Measurements from ENCODE around the gene DOCK9.

The DOCK9 gene

GRCh38 chr13:98794498-98794897, 183.4 kb downstream of the DOCK9 start:
- in situ Hi-C loops (cut with MboI; ENCODE audit: low sequenced_read_pairs, unreplicated experiment): no loop called here
- no peak for DNase-seq (ENCODE audit: low spot score)
- TF ChIP-seq, protein P1, sequence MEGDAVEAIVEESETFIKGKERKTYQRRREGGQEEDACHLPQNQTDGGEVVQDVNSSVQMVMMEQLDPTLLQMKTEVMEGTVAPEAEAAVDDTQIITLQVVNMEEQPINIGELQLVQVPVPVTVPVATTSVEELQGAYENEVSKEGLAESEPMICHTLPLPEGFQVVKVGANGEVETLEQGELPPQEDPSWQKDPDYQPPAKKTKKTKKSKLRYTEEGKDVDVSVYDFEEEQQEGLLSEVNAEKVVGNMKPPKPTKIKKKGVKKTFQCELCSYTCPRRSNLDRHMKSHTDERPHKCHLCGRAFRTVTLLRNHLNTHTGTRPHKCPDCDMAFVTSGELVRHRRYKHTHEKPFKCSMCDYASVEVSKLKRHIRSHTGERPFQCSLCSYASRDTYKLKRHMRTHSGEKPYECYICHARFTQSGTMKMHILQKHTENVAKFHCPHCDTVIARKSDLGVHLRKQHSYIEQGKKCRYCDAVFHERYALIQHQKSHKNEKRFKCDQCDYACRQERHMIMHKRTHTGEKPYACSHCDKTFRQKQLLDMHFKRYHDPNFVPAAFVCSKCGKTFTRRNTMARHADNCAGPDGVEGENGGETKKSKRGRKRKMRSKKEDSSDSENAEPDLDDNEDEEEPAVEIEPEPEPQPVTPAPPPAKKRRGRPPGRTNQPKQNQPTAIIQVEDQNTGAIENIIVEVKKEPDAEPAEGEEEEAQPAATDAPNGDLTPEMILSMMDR (IDR thresholded peaks at IDR 0.05; ENCODE audit: borderline replicate concordance, control extremely low read depth, extremely low read depth, insufficient read depth, missing control alignments): no peak

GRCh38 chr13:98792785-98793495, 184.9 kb downstream of the DOCK9 start:
- TF ChIP-seq, protein P1 (IDR thresholded peaks at IDR 0.05; ENCODE audit: borderline replicate concordance, control extremely low read depth, extremely low read depth, insufficient read depth, missing control alignments): no peak
- DNase-seq (ENCODE audit: low spot score): no peak
- in situ Hi-C loops (cut with MboI; ENCODE audit: low sequenced_read_pairs, unreplicated experiment): no loop called here

- DNase-seq (ENCODE audit: low spot score): no peak
- TF ChIP-seq, protein P1 (IDR thresholded peaks at IDR 0.05; ENCODE audit: borderline replicate concordance, control extremely low read depth, extremely low read depth, insufficient read depth, missing control alignments): no peak
- in situ Hi-C loops (cut with MboI; ENCODE audit: low sequenced_read_pairs, unreplicated experiment): no loop called here
Observed at GRCh38 chr13:98792321-98792720, 185.5 kb downstream of the DOCK9 start.

DNA sequence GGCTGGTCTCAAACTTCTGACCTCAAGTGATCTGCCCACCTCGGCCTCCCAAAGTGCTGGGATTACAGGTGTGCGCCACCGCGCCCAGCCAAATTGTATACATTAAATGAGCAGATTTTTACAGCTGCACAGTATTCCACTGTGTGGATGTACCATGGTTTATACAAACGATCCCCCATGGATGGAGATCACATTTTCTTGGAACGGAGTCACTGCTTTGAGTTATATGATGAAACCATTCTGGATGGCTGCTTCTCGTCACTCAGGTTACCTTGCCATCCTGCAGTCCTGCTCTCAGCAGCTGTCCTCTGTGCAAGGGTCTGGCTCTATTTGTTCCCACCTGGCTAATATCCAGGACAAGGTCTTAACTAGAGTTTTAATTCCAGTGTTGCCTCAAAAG, 186.3 kb downstream of the DOCK9 start:
- DNase-seq (ENCODE audit: low spot score): no peak
- in situ Hi-C loops (cut with MboI; ENCODE audit: low sequenced_read_pairs, unreplicated experiment): no loop called here
- TF ChIP-seq, protein P1 (IDR thresholded peaks at IDR 0.05; ENCODE audit: borderline replicate concordance, control extremely low read depth, extremely low read depth, insufficient read depth, missing control alignments): no peak

- TF ChIP-seq, protein P1 (IDR thresholded peaks at IDR 0.05; ENCODE audit: borderline replicate concordance, control extremely low read depth, extremely low read depth, insufficient read depth, missing control alignments): no peak
- in situ Hi-C loops (cut with MboI; ENCODE audit: low sequenced_read_pairs, unreplicated experiment): no loop called here
- no peak for DNase-seq (ENCODE audit: low spot score)
Observed at GRCh38 chr13:98787996-98788395, 189.9 kb downstream of the DOCK9 start.

GRCh38 chr13:98787173-98787572, 190.7 kb downstream of the DOCK9 start:
- in situ Hi-C loops (cut with MboI; ENCODE audit: low sequenced_read_pairs, unreplicated experiment): no loop called here
- TF ChIP-seq, protein P1 (IDR thresholded peaks at IDR 0.05; ENCODE audit: borderline replicate concordance, control extremely low read depth, extremely low read depth, insufficient read depth, missing control alignments): no peak
- DNase-seq (ENCODE audit: low spot score): no peak
